GM18505 (cell line): Measurements from ENCODE around the gene DNAH6.
"Not testable (repeated sequence)": the region's sequence is repeated elsewhere in the genome, so short reads cannot be mapped to it uniquely, and the experiment has no call there.

Experiments used
- ATAC-seq: cut with Tn5 transposase; IDR thresholded peaks from one replicate; pipeline ENCODE4 v1.9.1; 2021; ENCODE audit not compliant: unreplicated experiment
- POLR2A ChIP-seq: IDR thresholded peaks from 4 replicates; pipeline ENCODE4 v1.6.1; 2011; ENCODE audit warnings: borderline replicate concordance; ENCODE audit not compliant: insufficient read depth, insufficient read length; ENCODE audit errors: extremely low read depth

The DNAH6 gene

GRCh38 chr2:84516234-84516986 is at the start of gene DNAH6:
Gene DNAH6 (plus strand): TSS chr2:84516498. CDS start chr2:84517827, 1,329 bp downstream.
- no peak for TF ChIP-seq POLR2A
- peak; percentile 99 for ATAC-seq

- ATAC-seq = no peak
- TF ChIP-seq POLR2A = no peak
These were observed 48.9 kb upstream of the DNAH6 start for GRCh38 chr2:84467389-84467788.

- ATAC-seq = not testable (repeated sequence)
These were observed 43.9 kb upstream of the DNAH6 start for GRCh38 chr2:84472423-84472822.

GRCh38 chr2:84472856-84473565 is 43.3 kb upstream of the DNAH6 start:
- TF ChIP-seq POLR2A = no peak
- ATAC-seq = no peak

GRCh38 chr2:84474176-84474575 is 42.1 kb upstream of the DNAH6 start:
- TF ChIP-seq POLR2A = no peak
- ATAC-seq = no peak

- no peak for ATAC-seq
- TF ChIP-seq POLR2A = no peak
These were observed 38.4 kb upstream of the DNAH6 start for GRCh38 chr2:84477886-84478285.

GRCh38 chr2:84478867-84479266 is 37.4 kb upstream of the DNAH6 start:
- no peak for ATAC-seq
- no peak for TF ChIP-seq POLR2A

GRCh38 chr2:84481702-84482101 is 34.6 kb upstream of the DNAH6 start:
- TF ChIP-seq POLR2A = no peak
- no peak for ATAC-seq

GRCh38 chr2:84482603-84483002 is 33.7 kb upstream of the DNAH6 start:
- TF ChIP-seq POLR2A = no peak
- ATAC-seq = no peak

GRCh38 chr2:84483320-84483719 is 33.0 kb upstream of the DNAH6 start:
- no peak for ATAC-seq
- no peak for TF ChIP-seq POLR2A

GRCh38 chr2:84486441-84487115 is 29.7 kb upstream of the DNAH6 start:
- no peak for ATAC-seq
- TF ChIP-seq POLR2A = no peak

- no peak for ATAC-seq
- no peak for TF ChIP-seq POLR2A
These were observed 28.9 kb upstream of the DNAH6 start for GRCh38 chr2:84487298-84487996.

- TF ChIP-seq POLR2A = no peak
- no peak for ATAC-seq
These were observed 25.0 kb upstream of the DNAH6 start for GRCh38 chr2:84491256-84491655.
